OCI-M2 (cell line): ENCODE results near the gene XPR1.
"Not testable (repeated sequence)": the region's sequence is repeated elsewhere in the genome, so short reads cannot be mapped to it uniquely, and the experiment has no call there.

ENCODE experiments used
- DNase-seq: peaks from one replicate; lab custom pipeline; 2025; ENCODE audit not compliant: unreplicated experiment; lab: John Stamatoyannopoulos, UW

XPR1 gene

DNA sequence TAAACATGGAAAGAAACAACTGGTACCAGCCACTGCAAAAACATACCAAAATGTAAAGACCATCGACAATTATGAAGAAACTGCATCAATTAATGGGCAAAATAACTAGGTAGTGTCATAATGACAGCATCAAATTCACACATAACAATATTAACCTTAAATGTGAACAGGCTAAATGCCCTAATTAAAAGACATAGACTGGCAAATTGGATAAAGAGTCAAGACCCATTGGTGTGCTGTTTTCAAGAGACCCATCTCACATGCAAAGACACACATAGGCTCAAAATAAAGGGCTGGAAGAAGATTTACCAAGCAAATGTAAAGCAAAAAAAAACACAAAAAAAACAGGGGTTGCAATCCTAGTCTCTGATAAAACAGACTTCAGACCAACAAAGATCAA is 201.4 kb downstream of the XPR1 start:
- DNase-seq, result not testable (repeated sequence)

DNA sequence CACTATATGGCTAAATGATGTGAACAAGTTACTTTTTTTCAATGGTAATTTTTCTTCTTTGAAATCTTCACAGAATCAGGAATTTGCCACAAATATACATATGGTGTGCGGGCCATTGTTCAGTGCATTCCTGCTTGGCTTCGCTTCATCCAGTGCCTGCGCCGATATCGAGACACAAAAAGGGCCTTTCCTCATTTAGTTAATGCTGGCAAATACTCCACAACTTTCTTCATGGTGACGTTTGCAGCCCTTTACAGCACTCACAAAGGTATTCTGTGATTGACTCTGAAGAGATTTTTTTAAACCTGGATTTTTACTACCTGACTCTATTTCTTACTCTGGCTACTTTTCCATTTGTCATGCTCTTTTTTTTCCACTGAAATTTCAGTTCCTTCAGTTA is 204.6 kb downstream of the XPR1 start:
- DNase-seq, result no peak

GRCh38 chr1:180837020-180837419 is 205.2 kb downstream of the XPR1 start:
- DNase-seq, result no peak

DNA sequence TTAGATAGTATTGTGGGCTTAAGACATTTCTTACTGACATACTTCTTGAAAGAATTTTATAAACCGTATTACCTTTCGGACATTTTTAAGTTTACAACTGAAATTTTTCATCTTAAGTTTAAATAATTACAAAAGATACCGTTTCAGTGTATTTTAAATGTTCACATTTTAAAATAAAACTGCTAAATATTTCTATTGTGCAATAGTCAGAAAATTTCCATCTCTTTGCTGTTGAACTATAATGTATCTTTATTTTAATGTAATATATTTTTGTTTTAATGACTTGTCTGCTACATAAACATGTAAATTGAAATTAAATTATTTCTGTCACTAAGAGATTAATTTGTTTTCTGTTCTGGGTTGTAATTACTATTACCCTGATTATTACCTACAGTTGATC is 206.7 kb downstream of the XPR1 start:
- no peak for DNase-seq

DNA sequence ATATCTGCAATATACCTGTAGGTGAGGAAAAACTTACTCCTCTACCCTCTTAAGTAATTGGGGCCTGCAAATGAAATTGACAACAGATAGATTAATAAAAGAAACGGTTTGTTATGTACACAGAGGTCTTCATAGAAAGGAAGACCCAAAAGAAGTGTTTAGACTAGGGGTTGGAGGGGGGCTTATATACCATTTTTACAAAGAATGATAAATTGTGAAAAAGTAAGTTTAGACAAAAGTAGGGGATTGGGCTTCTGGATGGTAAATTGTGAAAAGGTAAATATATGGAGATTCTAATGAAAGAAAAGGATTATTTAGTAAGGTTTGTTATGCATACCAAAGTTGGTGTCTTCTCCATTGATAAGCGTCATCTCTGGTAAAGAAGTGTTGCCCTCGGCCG is 207.7 kb downstream of the XPR1 start:
- DNase-seq, result no peak

GRCh38 chr1:180841415-180841814 is 209.6 kb downstream of the XPR1 start:
- no peak for DNase-seq

GRCh38 chr1:180842052-180842451 is 210.2 kb downstream of the XPR1 start:
- DNase-seq, result no peak

DNA sequence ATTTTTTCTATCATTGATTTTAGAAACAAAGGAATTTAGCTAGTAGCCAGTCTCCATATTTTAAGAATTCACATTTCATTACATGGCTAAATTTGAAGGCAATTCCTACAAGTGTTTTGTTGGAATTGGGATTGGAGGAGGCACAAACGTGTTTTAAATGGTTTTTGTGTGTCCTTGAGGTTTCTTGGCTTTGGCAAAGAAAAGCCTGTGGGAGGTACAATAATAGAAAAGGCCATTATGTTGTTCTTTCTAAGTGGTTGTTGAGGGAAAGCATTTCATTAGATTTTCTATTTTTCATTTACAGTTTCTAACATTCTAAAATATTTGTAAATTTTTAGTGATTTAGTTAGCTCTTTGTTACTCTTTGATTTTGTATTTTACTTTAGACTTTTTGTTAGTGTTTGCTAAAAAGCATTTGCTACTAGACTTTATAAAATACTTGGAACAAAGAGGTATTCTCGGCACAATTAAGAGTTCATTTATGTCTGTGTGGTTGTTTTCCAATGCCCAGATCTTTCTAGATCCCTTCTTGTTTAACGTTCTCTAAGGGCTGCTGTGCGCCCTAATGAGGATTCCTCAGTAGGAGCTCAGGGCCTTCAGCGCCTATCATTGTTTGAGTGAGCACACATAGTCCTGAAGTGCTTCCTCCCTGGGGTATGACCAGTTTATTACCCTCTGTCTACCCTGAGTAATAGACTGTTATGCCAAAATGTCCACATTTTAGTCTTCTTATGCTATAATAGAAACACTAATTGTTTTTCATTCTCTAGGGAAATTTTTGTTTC is 210.9 kb downstream of the XPR1 start:
- DNase-seq, result no peak

DNA sequence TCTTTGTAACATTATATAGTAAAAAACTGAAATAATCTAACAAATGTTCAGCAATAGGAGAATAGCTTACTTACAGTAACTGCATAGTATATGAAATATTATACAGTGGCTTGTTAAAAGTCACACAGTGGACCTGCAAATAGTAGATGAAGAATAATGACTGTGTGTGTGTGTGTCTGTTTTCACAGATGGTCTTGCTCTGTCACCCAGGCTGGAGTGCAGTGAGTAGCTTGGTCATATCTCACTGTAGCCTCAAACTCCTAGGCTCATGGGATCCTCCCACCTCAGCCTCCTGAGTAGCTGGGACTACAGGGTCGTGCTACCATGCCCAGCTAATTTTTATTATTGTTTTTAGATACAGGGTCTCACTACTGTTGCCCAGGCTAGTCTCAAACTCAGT is 213.5 kb downstream of the XPR1 start:
- DNase-seq, result no peak

- DNase-seq, result no peak
Measured at GRCh38 chr1:180848191-180848590, 216.4 kb downstream of the XPR1 start.

DNA sequence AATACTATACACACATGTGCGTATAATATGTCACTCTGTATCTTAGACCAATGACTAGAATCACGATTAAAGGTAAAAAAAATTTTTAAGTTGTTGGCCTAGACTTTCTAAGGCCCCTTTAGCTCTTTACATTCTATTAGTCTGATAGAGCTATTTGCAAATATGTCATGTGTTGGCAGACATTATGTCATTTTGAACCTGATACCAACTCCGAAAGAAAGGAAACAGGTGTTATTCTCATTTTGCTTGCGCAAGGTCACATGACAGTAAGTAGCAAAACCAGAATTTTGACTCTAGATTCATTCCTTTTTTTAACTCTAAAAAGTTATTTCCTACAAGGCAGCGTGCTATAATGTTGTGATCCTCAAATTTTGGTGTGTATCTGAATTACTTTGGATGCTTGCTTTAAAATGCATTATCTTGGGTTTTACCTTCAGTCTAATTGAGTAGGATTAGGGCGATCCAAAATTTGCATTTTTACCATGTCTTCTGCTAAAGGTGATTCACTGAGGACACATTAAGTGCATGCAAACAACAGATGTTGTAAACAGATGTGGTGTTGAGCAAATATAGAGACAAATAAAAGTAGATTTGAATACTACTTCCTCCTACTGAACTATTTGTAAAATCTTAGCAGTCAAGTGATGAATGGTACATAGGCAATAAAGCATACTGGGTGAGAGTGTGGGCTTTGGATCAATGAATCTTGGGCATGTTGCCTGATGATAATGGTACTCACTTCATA is 217.4 kb downstream of the XPR1 start:
- no peak for DNase-seq

DNA sequence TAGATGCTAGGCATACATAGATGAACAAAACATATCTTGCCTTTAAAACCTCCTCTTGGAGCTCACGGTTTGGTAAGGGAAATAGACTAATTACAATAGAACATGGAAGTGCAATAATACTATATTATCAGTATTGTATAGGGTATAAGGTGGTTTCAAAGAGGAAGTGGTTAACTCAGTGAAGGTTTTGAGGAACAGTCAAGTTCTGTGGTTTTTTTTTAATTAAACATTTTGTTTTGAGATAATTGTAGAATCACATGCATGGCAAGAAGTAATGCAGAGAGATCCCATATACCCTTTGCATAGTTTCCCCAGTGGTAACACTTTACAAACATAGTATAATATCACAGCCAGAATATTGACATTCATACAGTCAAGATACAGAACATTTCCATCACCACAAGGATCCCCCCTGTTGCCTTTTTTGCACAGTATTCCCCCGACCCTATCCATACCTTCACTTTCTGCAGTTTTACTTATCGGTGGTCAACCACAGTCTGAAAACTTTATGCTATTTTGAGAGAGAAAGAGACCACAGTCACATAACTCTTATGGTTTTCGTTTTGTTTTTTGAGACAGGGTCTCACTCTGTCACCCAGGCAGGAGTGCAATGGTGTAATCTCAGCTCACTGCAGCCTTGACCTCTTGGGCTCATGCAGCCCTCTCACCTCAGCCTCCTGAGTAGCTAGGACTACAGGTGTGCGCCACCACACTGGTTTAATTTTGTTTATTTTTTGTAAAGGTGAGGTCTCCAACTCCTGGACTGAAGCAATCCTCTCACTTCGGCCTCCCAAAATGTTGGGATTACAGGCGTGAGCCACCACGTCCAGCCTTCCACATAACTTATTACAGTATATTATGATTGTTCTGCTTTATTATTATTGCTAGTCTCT is 220.4 kb downstream of the XPR1 start:
- no peak for DNase-seq

- no peak for DNase-seq
Measured at GRCh38 chr1:180854001-180854400, 222.2 kb downstream of the XPR1 start.

GRCh38 chr1:180854456-180854855 is 222.6 kb downstream of the XPR1 start:
- no peak for DNase-seq

GRCh38 chr1:180857947-180858725 is 226.3 kb downstream of the XPR1 start:
- not testable (repeated sequence) for DNase-seq

DNA sequence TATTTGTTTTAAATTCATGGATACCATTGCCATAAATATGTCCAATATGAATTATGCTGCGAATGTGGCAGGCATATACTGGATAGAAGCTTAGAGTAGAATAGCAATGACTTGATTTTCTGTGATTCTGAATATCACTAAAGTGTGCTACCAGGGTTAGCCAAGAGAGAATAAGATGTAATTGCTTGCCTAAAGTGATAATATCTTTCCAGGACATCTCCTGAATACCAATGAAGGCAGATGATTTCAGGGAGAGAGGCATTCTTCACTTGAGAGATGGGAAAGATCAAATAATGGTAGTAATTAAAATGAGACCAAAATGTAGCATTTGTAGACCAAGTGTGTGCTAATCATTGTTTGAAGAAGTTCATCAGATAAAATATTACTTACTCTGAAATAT is 227.5 kb downstream of the XPR1 start:
- no peak for DNase-seq

DNA sequence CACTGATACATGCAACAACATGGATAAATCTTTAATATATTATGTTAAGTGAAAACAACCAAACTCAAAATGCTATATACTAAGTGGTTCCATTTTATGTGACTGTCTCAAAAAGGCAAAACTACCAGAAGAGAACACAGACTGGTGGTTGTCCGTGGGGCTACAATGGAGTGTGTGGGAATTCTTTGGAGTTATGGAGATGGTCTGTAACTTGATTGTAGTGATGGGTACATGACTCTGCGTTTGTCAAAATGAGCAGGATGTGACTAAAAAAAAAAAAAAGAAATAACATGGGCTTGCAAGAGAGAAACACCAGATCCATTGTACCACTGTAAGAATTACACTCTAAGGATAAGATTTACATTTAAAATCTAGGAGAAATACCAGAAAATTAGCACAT is 228.7 kb downstream of the XPR1 start:
- no peak for DNase-seq

- DNase-seq, result no peak
Measured at GRCh38 chr1:180862305-180862704, 230.5 kb downstream of the XPR1 start.

GRCh38 chr1:180863158-180863775 is 231.4 kb downstream of the XPR1 start:
- DNase-seq, result no peak

GRCh38 chr1:180881806-180882509 is 250.1 kb downstream of the XPR1 start:
- peak; percentile 29 for DNase-seq
